Measurements from ENCODE around the gene SMC3.
"Not testable (repeated sequence)": the region's sequence is repeated elsewhere in the genome, so short reads cannot be mapped to it uniquely, and the experiment has no call there.

Gene SMC3

DNA sequence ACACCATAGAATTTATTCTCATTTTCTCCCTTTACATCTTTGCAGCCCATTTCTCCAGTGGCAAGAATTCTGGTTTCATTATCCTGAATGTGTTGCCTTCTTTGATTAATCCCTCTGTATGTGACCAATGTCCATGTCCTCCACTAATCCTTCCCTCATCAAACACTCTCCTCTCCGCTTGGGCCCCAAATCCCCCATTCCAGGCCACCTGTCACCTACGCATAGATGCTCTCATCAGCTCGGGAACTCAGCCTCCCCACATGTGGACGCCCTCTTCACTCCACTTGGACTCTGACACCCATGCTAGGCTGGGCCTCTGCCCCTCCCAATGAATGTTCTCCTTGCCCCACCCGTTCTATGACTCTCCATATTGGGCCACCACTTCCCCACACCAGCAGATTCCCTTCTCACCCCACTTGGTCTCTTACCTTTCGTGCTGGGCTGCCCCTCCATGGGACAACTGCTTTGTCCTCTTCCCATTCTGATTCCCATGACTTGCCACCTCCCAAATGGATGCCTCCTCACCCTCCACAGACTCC is 57.9 kb downstream of the SMC3 start:
- no peak for DNase-seq (ENCODE audit: low read depth)

DNA sequence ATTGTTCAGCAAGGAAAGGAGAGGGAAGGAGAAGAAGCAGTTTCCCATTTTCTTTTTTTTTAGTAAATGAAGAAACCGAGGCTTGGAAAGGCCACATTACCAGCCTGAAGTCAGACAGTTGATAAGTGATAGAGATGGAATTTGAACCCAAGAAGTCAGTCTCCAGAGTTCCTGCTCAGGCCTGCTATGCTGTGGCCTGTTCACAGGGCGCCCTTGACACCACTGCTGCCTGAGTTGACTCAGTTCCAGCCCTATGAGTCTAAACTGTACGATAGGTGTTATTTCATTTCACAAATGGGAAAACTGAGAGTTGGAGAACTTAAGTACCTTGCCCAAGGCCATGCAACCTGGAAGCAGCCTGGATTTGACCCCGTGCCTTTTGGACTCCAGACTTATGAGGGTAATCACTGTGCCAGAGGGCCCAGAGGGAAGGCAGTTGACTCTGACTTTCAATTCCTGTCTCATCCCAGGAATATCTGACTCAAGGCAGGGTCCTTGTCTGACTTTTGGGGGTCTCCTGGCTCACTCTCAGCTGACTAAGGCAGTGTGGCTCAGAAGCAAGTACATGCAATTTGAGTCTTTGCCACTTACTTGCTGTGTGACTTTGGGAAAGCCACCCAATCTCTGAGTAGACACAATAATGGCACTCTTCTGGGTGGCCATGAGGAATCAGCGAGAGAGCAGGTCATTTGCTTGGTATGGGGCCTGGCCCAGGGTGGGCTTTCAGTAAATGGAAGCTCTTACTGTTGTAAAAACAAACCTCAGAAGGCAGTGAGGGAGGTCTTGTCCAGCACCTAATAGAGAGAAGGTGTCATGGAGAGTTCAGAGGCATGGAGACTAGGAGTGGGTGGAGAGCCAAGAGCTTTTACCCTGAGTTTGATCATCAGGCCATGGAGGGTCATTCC is 58.7 kb downstream of the SMC3 start:
- no peak for DNase-seq (ENCODE audit: low read depth)

DNA sequence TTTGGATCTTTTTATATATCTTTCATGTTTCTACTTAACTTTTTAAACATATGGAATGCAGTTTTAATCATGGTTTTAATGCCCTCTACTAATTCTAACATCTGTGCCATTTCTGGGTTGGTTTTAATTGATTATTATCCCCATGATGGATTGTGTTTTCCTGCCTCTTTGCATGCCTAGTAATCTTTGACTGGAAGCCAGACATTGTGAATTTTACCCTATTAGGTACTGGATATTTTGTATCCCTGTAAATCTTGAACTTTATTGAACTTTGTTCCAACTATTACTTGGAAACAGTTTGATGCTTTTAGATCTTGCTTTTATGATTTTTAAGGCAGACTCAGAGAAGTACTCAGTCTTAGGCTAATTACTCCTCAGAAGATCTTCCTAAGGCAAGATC is 60.7 kb downstream of the SMC3 start:
- DNase-seq (ENCODE audit: low read depth), result no peak

DNA sequence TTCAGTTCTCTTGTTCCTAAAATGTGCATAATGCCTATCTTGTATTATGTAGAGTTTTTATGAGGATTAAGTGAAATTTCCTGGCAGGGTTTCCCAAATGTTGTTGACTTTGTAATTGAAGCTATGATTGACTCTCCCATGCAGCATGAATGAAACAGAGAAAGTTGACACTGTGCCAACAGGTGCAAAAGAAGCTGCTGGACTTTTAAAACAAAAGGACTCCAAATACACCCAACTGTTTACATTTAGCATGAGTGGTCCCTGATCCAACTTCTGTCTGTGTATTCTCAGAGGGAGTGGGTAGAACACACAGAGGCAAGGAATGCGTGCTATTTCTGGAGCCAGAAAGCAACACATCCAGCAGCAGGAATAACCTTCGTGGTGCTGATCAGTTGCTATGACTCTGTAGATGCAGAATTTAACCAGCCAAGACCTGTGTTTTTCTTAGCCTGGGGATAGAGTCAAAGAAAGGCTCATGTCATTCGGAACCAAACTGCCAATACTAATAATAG is 62.2 kb downstream of the SMC3 start:
- DNase-seq (ENCODE audit: low read depth), result no peak

DNA sequence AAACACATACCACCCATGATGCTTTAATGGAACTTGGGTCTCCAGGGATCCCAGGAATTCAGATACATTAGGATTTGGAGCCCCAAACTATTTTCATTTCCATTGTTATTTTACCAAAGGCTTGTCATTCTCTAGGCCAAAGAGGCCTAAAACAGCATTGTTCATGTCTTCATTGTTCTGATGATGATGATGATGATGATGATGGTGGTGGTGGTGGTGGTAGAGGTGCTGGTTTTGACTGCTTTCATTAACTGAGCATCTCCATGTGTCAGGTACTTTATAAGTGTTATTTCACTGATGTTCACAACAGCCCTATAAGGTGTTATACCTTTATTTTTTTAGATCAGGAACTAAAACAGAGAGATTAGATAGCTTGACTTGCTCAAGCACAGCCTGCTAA is 64.4 kb downstream of the SMC3 start:
- DNase-seq (ENCODE audit: low read depth), result no peak

DNA sequence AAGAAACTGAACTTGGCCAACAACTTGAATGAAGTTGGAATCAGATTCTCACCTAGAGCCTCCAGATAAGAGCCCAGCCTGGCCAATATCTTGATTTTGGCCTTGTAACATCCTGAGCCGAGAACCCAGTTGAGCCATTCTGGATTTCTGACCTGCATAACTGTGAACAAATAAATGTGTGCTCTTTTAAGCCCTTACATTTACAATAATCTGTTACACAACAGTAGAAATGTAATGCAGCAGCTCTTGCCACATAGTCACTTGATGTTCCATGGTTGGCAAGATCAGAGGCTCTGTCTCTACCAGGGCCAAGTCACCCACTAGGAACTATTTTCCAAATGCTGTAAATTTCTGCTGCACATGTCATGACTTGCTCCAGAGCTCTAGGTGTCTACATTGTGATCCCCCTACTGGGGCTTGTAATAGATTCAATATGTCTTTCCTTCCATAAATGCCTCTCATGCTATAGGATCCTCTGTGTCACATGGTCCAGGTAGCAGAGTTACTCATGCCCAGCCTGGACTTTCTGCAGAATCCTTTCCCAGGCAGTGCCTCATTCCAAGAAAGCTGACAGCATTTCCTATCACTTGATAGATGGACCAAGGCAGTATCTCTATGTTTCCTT is 65.2 kb downstream of the SMC3 start:
- DNase-seq (ENCODE audit: low read depth), result peak; percentile 57

DNA sequence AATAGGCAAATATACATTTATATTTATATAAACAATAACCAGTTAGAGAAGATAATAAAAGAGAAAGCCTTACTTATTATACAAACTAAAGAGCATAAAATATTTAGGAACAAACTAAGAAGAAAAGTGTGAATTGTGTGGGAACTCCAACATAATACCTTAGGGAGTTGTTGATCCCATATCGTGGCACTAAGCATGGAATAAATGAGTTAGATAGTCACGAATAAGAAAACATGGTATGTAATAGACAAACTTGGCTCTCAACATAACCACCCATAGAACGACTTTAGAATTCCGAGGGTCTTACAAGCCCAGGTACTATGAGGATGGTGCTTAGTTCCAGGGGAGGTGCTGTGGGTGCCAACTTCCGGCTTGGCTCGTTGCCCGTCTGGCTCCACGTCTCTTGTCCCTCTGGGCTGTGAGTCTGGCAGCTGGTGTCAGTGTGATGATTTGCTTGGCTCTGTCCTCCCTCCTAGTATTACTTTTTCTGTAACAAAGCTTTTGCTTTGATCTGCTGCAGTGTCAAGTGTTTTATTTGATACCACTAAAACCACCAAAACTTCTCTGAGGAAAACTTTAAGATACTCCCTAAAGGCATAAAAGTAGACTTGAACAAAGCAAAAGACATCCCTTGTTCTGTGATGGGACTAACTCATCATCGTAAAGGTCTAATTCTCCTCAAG is 67.2 kb downstream of the SMC3 start:
- DNase-seq (ENCODE audit: low read depth), result no peak

DNA sequence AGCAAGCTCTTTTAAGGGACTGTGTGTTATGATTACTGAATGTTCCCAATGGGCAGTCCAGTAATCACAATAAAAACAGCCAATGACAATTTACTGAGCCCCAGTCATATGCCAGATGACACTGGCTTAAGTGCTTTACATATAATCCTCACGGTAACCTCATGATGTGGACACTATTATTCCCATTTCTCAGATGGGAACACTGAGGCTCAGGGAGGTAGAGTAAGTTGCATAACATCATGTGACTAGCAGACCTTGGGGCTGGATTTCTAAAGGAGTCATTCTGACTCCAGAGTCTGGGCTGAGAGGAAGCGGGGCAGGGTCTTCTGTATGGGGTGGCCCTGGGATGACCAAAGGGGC is 69.1 kb downstream of the SMC3 start:
- no peak for DNase-seq (ENCODE audit: low read depth)

DNA sequence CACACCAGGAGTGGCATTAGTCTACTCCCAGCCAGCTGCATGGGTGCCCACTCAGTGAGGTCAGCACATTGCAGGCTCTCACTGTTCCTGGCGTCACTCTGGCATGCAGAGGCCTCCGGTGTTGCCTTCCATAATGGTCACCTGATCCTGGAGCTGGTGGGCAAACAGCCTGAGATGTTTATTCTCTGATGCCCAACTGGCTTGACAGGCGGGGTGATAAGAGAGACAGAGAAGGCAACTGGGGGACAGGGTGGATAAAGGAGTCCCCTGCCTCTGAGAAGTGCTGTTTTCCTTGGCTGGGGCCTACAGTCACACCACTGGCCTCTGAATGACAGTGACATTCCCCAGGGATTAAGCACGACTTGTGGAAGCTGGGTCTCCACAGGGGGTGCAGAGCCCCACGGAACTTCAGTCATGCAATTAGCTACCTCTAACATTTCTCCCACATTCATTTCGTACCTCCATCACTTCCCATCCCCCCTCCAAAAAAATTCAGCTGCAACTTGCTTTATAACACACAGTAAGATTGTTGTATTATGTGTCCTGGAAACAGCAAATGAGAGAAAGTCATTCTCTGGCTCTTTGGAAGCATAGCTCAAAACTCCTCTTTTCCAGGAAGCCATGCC is 69.5 kb downstream of the SMC3 start:
- no peak for DNase-seq (ENCODE audit: low read depth)

DNA sequence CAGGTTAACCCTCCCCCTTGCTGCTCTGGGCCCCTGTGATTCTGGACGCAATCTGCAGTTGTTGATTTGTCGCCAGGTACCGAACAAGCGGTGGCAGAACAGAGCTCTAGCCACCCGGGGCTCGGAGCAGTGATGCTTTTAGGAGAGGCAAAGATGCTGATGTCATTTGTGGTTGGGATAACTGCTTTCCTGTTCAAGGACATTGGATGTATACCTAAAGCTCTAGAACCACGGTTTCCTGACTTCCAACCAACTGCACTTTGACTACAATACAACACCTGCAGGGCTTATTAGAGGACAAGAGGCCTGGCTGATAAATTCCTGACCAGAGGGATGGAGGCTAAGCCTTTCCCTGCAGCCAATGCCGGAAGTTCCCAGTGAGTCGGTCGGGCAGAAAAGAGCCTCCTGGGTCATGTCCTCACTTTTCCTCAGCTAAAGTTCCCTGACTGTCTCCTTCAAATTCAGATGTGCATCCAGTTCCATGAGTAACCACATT is 70.1 kb downstream of the SMC3 start:
- no peak for DNase-seq (ENCODE audit: low read depth)

DNA sequence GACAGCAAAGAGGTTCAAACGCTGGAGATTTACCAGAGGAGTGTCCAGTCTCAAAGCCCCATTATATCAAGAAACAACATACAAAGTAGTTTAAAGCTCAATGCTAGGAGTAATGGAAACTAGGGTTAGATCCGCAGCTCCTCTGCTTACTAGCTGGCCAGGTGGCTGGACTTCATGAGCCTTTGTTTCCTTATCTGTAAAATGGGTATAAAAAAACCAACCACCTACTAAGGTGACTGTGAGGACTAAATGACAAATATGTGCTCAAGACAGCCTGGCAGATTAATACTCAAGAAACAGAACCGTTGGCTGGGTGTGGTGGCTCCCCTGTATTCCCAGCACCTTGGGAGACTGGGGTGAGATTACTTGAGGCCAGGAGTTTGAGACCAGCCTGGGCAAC is 70.8 kb downstream of the SMC3 start:
- DNase-seq (ENCODE audit: low read depth), result no peak

DNA sequence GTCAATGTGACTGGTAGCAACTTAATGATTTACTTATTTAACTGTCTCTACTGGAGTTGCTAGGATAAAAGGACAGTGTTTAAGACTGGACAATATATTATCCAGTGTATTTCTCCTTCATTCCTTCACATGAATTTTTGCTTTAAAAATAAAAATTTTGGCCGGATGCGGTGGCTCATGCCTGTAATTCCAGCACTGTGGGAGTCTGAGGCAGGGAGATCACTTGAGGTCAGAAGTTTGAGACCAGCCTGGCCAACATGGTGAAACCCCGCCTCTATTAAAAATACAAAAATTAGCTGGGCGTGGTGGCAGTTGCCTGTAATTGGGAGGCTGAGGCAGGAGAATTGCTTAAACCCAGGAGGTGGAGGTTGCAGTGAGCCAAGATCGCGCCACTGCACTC is 71.6 kb downstream of the SMC3 start:
- not testable (repeated sequence) for DNase-seq (ENCODE audit: low read depth)

DNA sequence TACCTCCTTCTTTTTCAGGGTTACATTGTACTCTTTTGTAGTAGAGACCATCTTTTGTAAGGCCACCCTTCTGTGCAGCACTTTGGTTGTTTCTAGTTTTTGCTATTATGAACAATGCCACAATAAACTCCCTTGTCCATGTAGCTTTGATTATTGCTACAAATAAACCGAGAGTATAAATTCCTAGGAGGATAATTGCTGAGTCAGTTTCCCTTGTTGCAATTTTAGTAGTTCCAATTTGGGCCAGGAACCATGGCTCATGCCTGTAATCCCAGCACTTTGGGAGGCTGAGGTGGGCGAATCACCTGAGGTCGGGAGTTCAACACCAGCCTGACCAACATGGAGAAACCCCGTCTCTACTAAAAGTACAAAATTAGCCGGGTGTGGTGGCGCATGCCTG is 72.4 kb downstream of the SMC3 start:
- not testable (repeated sequence) for DNase-seq (ENCODE audit: low read depth)

DNA sequence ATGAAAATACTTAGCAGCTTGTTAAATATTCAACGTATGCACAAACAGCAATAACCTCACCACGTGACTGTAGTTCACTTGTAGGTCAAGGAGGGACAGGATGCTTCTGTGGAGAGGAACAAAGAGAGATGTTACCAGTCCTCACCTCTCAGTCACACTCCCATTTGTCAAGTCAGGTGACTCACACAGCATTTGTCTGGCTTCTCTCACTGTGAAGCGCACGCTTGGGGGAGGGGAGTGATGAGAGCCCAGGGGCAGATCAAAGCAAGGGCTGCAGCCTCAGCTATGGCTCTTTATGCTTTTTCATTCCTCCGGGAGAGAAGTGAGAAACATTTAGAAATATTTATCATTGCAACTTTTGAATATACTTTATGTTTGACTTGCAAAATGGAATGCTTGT is 73.8 kb downstream of the SMC3 start:
- no peak for DNase-seq (ENCODE audit: low read depth)

DNA sequence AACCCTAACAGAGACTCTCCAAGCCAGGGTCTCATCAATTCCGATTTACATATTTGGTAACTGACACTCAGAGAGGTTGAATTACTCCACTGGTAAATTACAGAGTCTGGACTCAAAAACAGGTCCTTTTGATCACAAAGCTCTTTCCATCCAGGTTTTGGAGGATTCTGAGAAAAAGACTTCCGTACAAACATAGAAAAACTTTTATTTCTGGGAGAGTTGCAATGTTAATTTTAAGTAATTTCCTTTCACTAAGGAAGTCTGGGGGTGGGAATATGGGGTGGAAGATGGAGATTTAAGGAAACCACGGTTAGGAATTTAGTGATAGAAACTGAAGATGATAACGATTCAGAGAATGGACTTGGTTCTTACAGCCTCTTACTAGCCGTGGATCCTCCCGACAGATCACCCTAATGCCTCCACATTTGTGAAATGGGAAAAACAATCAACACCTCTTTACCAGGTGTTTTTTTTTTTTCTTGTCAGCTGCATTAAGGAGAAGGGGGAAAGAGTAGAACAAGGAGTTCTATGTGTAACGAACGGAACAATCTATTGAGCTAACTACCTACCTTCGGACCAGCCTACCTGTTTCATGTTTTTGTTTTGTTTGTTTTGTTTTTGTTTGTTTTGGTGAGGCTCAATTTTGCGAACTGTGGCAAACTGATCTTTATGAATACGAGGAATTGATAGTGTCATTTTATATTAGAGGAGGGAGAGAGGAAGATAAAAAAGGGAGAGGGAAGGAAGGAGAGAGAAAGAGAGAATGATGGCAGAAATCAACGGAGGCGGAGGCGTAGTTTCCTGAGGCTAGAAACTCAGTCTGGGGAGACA is 74.9 kb downstream of the SMC3 start:
- DNase-seq (ENCODE audit: low read depth), result no peak

DNA sequence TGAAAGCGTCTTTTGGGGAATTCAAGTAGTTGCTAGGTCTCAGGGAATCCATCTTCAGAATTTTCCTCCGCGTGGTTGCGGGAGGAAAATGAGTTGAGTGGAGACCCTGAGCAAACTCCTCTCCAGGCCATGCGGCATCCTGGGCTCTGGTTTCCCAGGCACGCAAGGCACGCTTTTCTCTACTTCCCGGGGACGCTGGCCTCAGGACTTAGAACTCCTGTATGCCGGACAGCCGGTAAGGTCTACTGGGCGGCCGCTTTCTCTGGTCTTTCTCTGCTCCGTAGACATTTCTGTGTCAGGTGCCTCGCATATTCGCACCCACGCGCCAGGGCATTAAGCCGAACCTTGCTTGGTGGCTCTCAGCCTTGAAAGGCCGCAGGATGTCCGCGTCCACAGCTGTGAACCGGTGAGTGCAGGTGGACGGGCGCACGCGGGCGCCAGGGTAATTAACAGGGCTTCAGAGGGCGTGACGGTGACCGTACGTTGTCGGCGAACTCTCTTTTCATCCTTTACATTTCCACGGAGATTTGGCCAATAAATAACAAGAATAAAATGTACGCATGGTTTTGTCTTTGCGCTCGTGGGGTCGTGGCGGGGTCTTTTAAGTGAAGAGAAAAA is 75.6 kb downstream of the SMC3 start:
- no peak for DNase-seq (ENCODE audit: low read depth)

DNA sequence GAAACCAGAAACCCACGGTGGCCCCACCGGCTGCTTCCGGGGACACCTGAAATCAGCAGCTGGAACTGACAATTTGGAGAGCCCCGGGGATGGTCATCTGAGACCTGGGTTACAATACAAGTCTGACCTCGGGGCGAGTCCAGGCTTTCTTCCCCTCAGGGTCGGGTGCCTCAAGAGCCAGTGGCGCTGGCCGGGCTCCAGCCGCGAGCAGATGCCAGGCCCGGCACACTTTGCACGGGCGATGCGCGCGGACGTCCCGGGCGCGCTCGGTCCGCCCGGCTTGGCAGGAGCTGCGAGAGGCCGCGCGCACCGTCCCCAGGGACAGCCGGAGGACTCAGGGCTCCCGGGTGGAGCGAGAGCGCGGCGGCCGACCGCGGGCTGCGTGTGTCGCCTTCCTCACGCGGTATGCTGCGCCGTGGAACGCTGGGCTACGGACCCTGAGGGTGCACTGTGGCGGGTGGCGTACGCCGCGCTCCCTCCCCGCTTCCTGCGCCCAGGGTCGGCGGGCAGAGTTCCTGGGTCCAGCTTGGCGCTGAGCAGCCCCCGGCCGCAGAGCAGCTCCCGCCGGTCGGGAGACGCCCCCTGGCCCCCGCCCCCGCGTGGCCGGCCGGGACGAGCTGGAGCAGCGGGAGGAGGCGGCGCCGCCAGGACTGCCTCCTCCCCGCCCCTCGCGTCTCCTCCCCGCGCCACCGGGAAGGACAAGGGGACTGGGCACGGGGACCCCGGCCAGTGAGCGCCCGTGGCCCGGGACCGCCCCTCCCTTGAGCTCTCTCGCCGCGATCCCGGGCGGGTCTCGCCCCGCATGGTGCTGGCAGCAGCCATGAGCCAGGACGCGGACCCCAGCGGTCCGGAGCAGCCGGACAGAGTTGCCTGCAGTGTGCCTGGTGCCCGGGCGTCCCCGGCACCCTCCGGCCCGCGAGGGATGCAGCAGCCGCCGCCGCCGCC is 76.4 kb downstream of the SMC3 start, which contains the start of gene RBM20:
Gene RBM20, plus strand, starts transcription at position 684 of the 945 bp plus-strand sequence. Its CDS starts 119 bp downstream, at position 803.
- DNase-seq (ENCODE audit: low read depth), result no peak

DNA sequence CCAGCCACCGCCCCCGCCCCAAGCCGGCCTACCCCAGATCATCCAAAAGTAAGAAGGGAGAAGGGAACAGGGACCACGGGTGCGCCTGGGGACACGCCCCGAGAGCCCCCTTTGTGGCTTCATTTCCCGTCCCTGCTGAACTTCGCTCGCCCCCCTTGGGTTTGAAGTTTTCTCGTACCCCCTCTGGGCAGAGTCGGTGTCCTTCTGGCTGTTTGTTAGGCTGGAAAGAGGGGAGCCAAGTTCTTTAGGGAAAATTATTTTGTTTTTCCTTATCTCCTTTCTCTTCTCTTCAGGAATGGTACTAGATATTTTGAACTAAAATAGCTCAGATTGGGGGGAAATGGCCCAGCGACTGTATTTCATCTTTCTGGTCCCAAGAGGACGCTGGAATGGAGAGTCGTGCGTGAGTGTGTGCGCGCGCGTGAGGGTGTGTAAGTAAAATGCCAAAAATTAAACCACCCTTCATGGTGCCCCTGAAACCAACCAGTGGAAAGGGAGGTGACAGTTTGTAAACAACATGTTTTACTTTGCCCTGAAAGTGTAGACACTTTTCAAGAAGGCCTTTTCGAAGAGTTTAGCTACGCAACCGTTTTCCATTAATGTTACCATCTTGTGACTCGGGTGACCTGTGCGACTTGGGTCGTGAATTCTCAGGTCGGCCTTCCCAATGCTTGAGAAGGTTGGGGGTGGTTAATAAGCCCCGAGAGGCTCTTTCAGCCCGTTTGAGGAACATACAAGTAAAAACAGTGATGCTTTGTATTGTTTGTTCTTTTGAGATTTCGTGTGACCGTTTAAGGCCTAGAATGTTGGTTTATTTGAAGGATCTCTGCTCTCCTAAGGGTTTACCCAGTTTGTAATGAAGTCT is 77.3 kb downstream of the SMC3 start:
- no peak for DNase-seq (ENCODE audit: low read depth)

All from fibroblast of gingiva (primary cell).